ENCODE data around the gene NCSTN. TPM values are rescaled to one million over a fixed set of nuclear protein-coding genes. Genes with fewer than 3 reads are reported as not detected.
A peak's percentile ranks its signal among the peaks of the same experiment; 100 is the strongest.

Gene NCSTN
- total RNA-seq (2013; cell fraction: nucleolus; rRNA removed) = 108 and 122 TPM in 2 replicates
- total RNA-seq (2014; rRNA removed) = 34.0 and 34.1 TPM in 2 replicates
- 34.5 and 36.6 TPM in 2 replicates for total RNA-seq (2014; rRNA removed; fragmentation: Illumina TruSeq; extraction: Trizol)
- 62.5 and 68.3 TPM in 2 replicates for total RNA-seq (2021)
- polyA plus RNA-seq (2011; ENCODE audit: low read depth) = 37.4 TPM
- 45.9 and 88.2 TPM in 2 replicates for polyA plus RNA-seq (2011; rRNA removed)
- 81.8 and 98.9 TPM in 2 replicates for polyA plus RNA-seq (2011; cell fraction: cytosol; rRNA removed)
- 161 and 187 TPM in 2 replicates for polyA plus RNA-seq (2011; cell fraction: nucleus; rRNA removed)
- polyA plus RNA-seq (2012) = 51.6 and 56.7 TPM in 2 replicates
- 81.5 and 92.9 TPM in 2 replicates for polyA plus RNA-seq (2014; fragmentation: Illumina TruSeq; extraction: Trizol)
- 10 to 100 TPM; 33.3 to 41.6 TPM for polyA plus RNA-seq (2014; fragmentation: Nextera tagmentation; extraction: Ambion mirVana)
- polyA plus RNA-seq (2014; rRNA removed) = 57.0 and 58.0 TPM in 2 replicates
- 10 to 100 TPM; 63.7 to 66.5 TPM for polyA plus RNA-seq (2016; fragmentation: Nextera tagmentation; extraction: Ambion mirVana)
- polyA minus RNA-seq (2011; rRNA and poly(A)+ RNA removed) = 101 and 113 TPM in 2 replicates
- polyA minus RNA-seq (2011; cell fraction: cytosol; rRNA and poly(A)+ RNA removed) = 29.8 and 34.2 TPM in 2 replicates
- 69.2 and 76.1 TPM in 2 replicates for polyA minus RNA-seq (2011; cell fraction: nucleus; rRNA and poly(A)+ RNA removed)
- Bru-seq, nascent RNA = percentile 91 among the genes with signal in this experiment
- percentile 93 among the genes with signal in this experiment for BruChase-seq, experiment 1, labeled RNA remaining after a 6-hour chase
- BruChase-seq, experiment 2, labeled RNA remaining after a 2-hour chase = percentile 90 among the genes with signal in this experiment
- long read RNA-seq, experiment 1, transcript NCSTN-201 (17 exons, 2,936 nt) = major isoform, 26 of 31 reads
- long read RNA-seq, experiment 1, partial matches to known transcripts = 0 of 31 reads
- long read RNA-seq, experiment 1, other reads (novel, unspliced or antisense) = 5 of 31 reads
- long read RNA-seq, experiment 2, transcript NCSTN-201 (17 exons, 2,936 nt) = major isoform, 8 of 18 reads
- long read RNA-seq, experiment 2, partial matches to known transcripts = 5 of 18 reads
- long read RNA-seq, experiment 2, other reads (novel, unspliced or antisense) = 5 of 18 reads

GRCh38 chr1:160342953-160343869 is at the start of gene NCSTN, which contains the start of gene COPA:
TSS of gene NCSTN (plus strand) at chr1:160343383. CDS start at chr1:160343397, 14 bp downstream.
TSS of gene COPA (minus strand) at chr1:160343250. CDS start at chr1:160343170, 80 bp downstream.
- H4K20me1 ChIP-seq (ENCODE audit: control insufficient read depth, insufficient read depth) = no peaks in the 10 kb centered on the region
- BruUV-seq (replicated peaks) = no TSS peak
- ChIA-PET CTCF (interaction anchor here (0.7 to 2.9 kb wide), 3 partner anchors 33 to 79 kb away, joined by 4 to 11 read pairs (median 4); no protein-coding TSS in a partner anchor), SMC1A (ENCODE audit: uncharacterized antibody, unreplicated experiment) (interaction anchor here (0.6 to 1.7 kb wide), 4 partner anchors 13 to 139 kb away, joined by 3 to 5 read pairs (median 4); partner anchors contain the start of gene DCAF8), RAD21 (ENCODE audit: unreplicated experiment) (no interaction called here), POLR2A (interaction anchor here (0.7 to 4.8 kb wide), 3 partner anchors 9 to 645 kb away, joined by 5 to 25 read pairs (median 5); no protein-coding TSS in a partner anchor)
- WGBS (ENCODE audit: insufficient coverage, insufficient replicate concordance, low lambda C conversion rate, missing lambda C conversion rate) = under 1% methylated on average over 55 of the region's 58 CpGs
- intact Hi-C loops (cut with micrococcal nuclease; ENCODE audit: unreplicated experiment) = loop anchor here (5.0 kb wide), 1 partner anchor 264 kb away; no protein-coding TSS in a partner anchor
- H3K9ac ChIP-seq (ENCODE audit: control insufficient read depth, insufficient read depth, low read length) = peak within 1 kb of the TSS; percentile 92
- in situ Hi-C loops (cut with MboI) = loop anchor here (25.0 kb wide), 1 partner anchor 1306 kb away; no protein-coding TSS in a partner anchor
- ATAC-seq (peak; percentile 90), FAIRE-seq (peak; percentile 82), DNase-seq (ENCODE audit: low read depth, low spot score) (peak; percentile 75)
- no peaks in the 10 kb centered on the region for H3K9me3 ChIP-seq (replicated peaks; ENCODE audit: control insufficient read depth, insufficient read depth, low read length)
- peak within 1 kb of the TSS; percentile 97 for H3K27ac ChIP-seq (ENCODE audit: control insufficient read depth, insufficient read depth)
- H3K79me2 ChIP-seq (ENCODE audit: control insufficient read depth, insufficient read depth, low read length) = peaks cover 86% of the 10 kb centered on the region
- H3K4me3 ChIP-seq = peak within 1 kb of the TSS; percentile 96
- no peaks in the 10 kb centered on the region for H3K27me3 ChIP-seq (replicated peaks in 1 of 2; ENCODE audit: control insufficient read depth in 2 of 2, insufficient read depth in 2 of 2, low read length in 1 of 2)
- H2AFZ ChIP-seq (ENCODE audit: control insufficient read depth, low read depth, low read length) = peak within 1 kb of the TSS; percentile 62
- peaks cover 23% of the 10 kb centered on the region for H3K4me1 ChIP-seq (ENCODE audit: control insufficient read depth, insufficient read depth, low read length)
- peak within 1 kb of the TSS; percentile 80 for H3K4me2 ChIP-seq (ENCODE audit: control insufficient read depth, insufficient read depth)
- H3K36me3 ChIP-seq (ENCODE audit: control insufficient read depth in 2 of 2, insufficient read depth in 2 of 2, low read length in 1 of 2) = peaks cover 0 to 14% of the 10 kb centered on the region in 2 experiments; a peak in 3 of 4 replicates
- TF ChIP-seq NRF1 (conservative IDR thresholded peaks at IDR 0.05; ENCODE audit: low read depth, low read length) (no peak), CHD4 (IDR thresholded peaks at IDR 0.05) (no peak), NFIC (IDR thresholded peaks at IDR 0.05; ENCODE audit: low read depth, low read length) (peak; percentile 12; the same call in 1 of the 2 replicates), POLR2AphosphoS5 (IDR thresholded peaks at IDR 0.05; ENCODE audit: low read length) (peak; percentile 93), YBX1 (IDR thresholded peaks at IDR 0.05) (0 out of 2 replicates have a peak, but pooled peaks have one; percentile 4), USF2 (IDR thresholded peaks at IDR 0.05; ENCODE audit: borderline replicate concordance, low read depth, low read length) (no peak), SP1 (IDR thresholded peaks at IDR 0.05; ENCODE audit: low read depth, low read length) (no peak), PAX5 (IDR thresholded peaks at IDR 0.05; ENCODE audit: borderline replicate concordance, low read depth, low read length) (peak; percentile 89), STAT1 (conservative IDR thresholded peaks at IDR 0.05) (no peak; the same call in 1 of the 2 replicates), SUZ12 (IDR thresholded peaks at IDR 0.05; ENCODE audit: unreplicated experiment) (no peak), RBBP5 (conservative IDR thresholded peaks at IDR 0.05) (no peak)
- TF ChIP-seq, protein P1, sequence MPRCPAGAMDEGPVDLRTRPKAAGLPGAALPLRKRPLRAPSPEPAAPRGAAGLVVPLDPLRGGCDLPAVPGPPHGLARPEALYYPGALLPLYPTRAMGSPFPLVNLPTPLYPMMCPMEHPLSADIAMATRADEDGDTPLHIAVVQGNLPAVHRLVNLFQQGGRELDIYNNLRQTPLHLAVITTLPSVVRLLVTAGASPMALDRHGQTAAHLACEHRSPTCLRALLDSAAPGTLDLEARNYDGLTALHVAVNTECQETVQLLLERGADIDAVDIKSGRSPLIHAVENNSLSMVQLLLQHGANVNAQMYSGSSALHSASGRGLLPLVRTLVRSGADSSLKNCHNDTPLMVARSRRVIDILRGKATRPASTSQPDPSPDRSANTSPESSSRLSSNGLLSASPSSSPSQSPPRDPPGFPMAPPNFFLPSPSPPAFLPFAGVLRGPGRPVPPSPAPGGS (IDR thresholded peaks at IDR 0.05; ENCODE audit: borderline replicate concordance, insufficient read depth, low read depth, low read length, poor library complexity, severe bottlenecking) = peak; percentile 81
- TF ChIP-seq, protein P2, sequence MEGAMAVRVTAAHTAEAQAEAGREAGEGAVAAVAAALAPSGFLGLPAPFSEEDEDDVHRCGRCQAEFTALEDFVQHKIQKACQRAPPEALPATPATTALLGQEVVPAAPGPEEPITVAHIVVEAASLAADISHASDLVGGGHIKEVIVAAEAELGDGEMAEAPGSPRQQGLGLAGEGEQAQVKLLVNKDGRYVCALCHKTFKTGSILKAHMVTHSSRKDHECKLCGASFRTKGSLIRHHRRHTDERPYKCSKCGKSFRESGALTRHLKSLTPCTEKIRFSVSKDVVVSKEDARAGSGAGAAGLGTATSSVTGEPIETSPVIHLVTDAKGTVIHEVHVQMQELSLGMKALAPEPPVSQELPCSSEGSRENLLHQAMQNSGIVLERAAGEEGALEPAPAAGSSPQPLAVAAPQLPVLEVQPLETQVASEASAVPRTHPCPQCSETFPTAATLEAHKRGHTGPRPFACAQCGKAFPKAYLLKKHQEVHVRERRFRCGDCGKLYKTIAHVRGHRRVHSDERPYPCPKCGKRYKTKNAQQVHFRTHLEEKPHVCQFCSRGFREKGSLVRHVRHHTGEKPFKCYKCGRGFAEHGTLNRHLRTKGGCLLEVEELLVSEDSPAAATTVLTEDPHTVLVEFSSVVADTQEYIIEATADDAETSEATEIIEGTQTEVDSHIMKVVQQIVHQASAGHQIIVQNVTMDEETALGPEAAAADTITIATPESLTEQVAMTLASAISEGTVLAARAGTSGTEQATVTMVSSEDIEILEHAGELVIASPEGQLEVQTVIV (IDR thresholded peaks at IDR 0.05; ENCODE audit: borderline replicate concordance, partially characterized antibody) = peak; percentile 74

Measured in GM12878 (cell line).